Right lung (tissue), 5 donors: ENCODE measurements around the gene POMGNT1. TPM values are rescaled to one million over a fixed set of nuclear protein-coding genes. Genes with fewer than 3 reads are reported as not detected.

Source experiments
- DNase-seq, 2 donors: peaks; one replicate each; pipeline ENCODE4 v3.0.0-alpha.2; 2013
- polyA plus RNA-seq, 5 donors: library from polyadenylated mRNA; unstranded; fragments of 120-200 nt; gene quantifications; one replicate each; pipeline versions ENCODE4 v1.2.1 to v1.2.3, GENCODE V29; 2013; ENCODE audit warnings: inconsistent platforms in 1 of 5, low replicate concordance in 1 of 5; ENCODE audit not compliant: insufficient read length in 5 of 5, insufficient read depth in 1 of 5

Gene POMGNT1
- polyA plus RNA-seq, 5 donors = 57.1 to 80.9 (median 74.9) TPM

- DNase-seq = no peak
Observed at GRCh38 chr1:46159516-46159915, 38.7 kb downstream of the POMGNT1 start.

GRCh38 chr1:46158312-46159281 lies 39.6 kb downstream of the POMGNT1 start:
- DNase-seq = no peak

- no peak for DNase-seq
Observed at GRCh38 chr1:46157916-46158311, 40.3 kb downstream of the POMGNT1 start.

- no peak for DNase-seq
Observed at GRCh38 chr1:46153732-46154131, 44.5 kb downstream of the POMGNT1 start.

- no peak for DNase-seq
Observed at GRCh38 chr1:46153228-46153627, 45.0 kb downstream of the POMGNT1 start.

- no peak for DNase-seq
Observed at GRCh38 chr1:46152016-46152415, 46.2 kb downstream of the POMGNT1 start.

- DNase-seq = no peak
Observed at GRCh38 chr1:46150085-46150484, 48.1 kb downstream of the POMGNT1 start.

- no peak for DNase-seq
Observed at GRCh38 chr1:46148318-46148717, 49.9 kb downstream of the POMGNT1 start.

Other genes with a start within 250 kb of the POMGNT1 start
- 10 to 100 TPM; 16.4 to 35.7 (median 22.5) TPM for gene PIK3R3, start 65.8 kb downstream of the POMGNT1 start, polyA plus RNA-seq
- 10 to 100 TPM in 2 of 5 donors, 1 to 10 TPM in 3; 2.0 to 15.0 (median 8.9) TPM for gene TSPAN1, start 23.3 kb downstream of the POMGNT1 start, polyA plus RNA-seq
- not detected for gene P3R3URF, start 21.9 kb downstream of the POMGNT1 start, polyA plus RNA-seq
- 1 to 10 TPM in 3 of 5 donors, under 1 TPM in 2; 0.79 to 1.3 (median 1.2) TPM for gene LURAP1, start 4.9 kb upstream of the POMGNT1 start, polyA plus RNA-seq
- 10 to 100 TPM in 3 of 5 donors, 1 to 10 TPM in 2; 6.2 to 15.6 (median 12.9) TPM for gene RAD54L, start 49.3 kb upstream of the POMGNT1 start, polyA plus RNA-seq
- 10 to 100 TPM; 66.0 to 85.9 (median 84.0) TPM for gene LRRC41, start 105.2 kb upstream of the POMGNT1 start, polyA plus RNA-seq
- gene UQCRH, start 105.3 kb upstream of the POMGNT1 start, polyA plus RNA-seq = 100 to 1,000 TPM; 304 to 405 (median 324) TPM
- 10 to 100 TPM; 20.6 to 25.0 (median 21.9) TPM for gene NSUN4, start 142.4 kb upstream of the POMGNT1 start, polyA plus RNA-seq
- gene FAAH, start 195.9 kb upstream of the POMGNT1 start, polyA plus RNA-seq = 10 to 100 TPM; 14.9 to 24.7 (median 21.4) TPM